HCT116 (cell line): ENCODE measurements around the gene ORMDL3.

ENCODE experiments used
- ELF1 ChIP-seq: IDR thresholded peaks from 2 replicates; pipeline ENCODE4 v1.6.1; 2012; ENCODE audit warnings: low read depth, borderline replicate concordance
- EZH2 ChIP-seq: fragments of 200-600 bp; sonication (generic); IDR thresholded peaks from 2 replicates; pipeline ENCODE4 v1.6.1; 2017; ENCODE audit warnings: antibody characterized with exemption, mixed run types
- JUND ChIP-seq: IDR thresholded peaks from 2 replicates; pipeline ENCODE4 v1.6.1; 2012
- POLR2A ChIP-seq: IDR thresholded peaks from 2 replicates; pipeline ENCODE4 v1.7.0; 2011; ENCODE audit warnings: borderline replicate concordance; ENCODE audit not compliant: insufficient read depth, insufficient read length; ENCODE audit errors: extremely low read depth
- POLR2AphosphoS5 ChIP-seq: IDR thresholded peaks from 2 replicates; pipeline ENCODE4 v1.6.1; 2011; ENCODE audit warnings: mild to moderate bottlenecking, low read depth, low read length, moderate library complexity
- RAD21 ChIP-seq: IDR thresholded peaks from 2 replicates; pipeline ENCODE4 v1.6.1; 2012; ENCODE audit warnings: low read depth, mild to moderate bottlenecking
- SP1 ChIP-seq: IDR thresholded peaks from 2 replicates; pipeline ENCODE4 v1.6.1; 2012; ENCODE audit warnings: low read depth
- SRF ChIP-seq: IDR thresholded peaks from 2 replicates; pipeline ENCODE4 v1.6.1; 2012; ENCODE audit warnings: low read depth
- ZNF274 ChIP-seq: fragments of 200-500 bp; sonication (Bioruptor generic); IDR thresholded peaks from 2 replicates; pipeline ENCODE4 v1.6.1; 2014; ENCODE audit warnings: mild to moderate bottlenecking, low read depth, low read length, inconsistent platforms
- TF ChIP-seq, protein P1 (sequence below): IDR thresholded peaks from 2 replicates; pipeline ENCODE4 v1.6.1; 2012; ENCODE audit warnings: low read depth
- TF ChIP-seq, protein P2 (sequence below), 3 experiments: fragments of 200-600 bp in 1 of 3; sonication (generic) in 1 of 3; IDR thresholded peaks in 2 of 3; conservative IDR thresholded peaks in 1 of 3; 2 replicates each; pipeline ENCODE4 v1.5.1; 2012 to 2017; ENCODE audit warnings: low read depth in 2 of 3, low read length in 2 of 3, antibody characterized with exemption in 1 of 3, borderline replicate concordance in 1 of 3, control low read depth in 1 of 3, mild to moderate bottlenecking in 1 of 3, mixed read lengths in 1 of 3, mixed run types in 1 of 3, moderate library complexity in 1 of 3; ENCODE audit not compliant: insufficient read depth in 1 of 3
- TF ChIP-seq, protein P3 (sequence below): IDR thresholded peaks from 2 replicates; pipeline ENCODE4 v1.6.1; 2012

DNA sequence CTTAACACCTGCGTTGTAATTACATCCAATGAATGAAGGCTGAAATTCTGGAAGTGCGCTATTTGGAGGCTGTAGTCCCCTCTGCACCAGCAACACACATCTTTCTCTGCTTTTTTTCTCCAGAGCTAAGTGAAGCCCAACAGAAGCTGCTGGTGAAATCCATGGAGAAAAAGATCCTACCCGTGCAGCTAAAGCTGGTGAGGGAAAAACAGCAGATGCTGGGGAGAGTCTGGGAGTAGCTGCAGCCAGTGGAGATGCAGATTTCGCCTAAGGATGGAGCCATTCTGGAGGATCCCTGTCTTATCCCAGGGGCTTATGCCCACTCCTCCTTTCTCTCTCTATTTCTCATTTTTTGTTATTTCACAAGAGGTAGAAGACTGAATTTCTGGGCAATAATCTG, 48.4 kb upstream of the ORMDL3 start:
- TF ChIP-seq ELF1 (no peak), EZH2 (no peak), POLR2A (no peak), POLR2AphosphoS5 (no peak), JUND (no peak), SP1 (no peak), ZNF274 (no peak), SRF (no peak), RAD21 (no peak)
- TF ChIP-seq, protein P1, sequence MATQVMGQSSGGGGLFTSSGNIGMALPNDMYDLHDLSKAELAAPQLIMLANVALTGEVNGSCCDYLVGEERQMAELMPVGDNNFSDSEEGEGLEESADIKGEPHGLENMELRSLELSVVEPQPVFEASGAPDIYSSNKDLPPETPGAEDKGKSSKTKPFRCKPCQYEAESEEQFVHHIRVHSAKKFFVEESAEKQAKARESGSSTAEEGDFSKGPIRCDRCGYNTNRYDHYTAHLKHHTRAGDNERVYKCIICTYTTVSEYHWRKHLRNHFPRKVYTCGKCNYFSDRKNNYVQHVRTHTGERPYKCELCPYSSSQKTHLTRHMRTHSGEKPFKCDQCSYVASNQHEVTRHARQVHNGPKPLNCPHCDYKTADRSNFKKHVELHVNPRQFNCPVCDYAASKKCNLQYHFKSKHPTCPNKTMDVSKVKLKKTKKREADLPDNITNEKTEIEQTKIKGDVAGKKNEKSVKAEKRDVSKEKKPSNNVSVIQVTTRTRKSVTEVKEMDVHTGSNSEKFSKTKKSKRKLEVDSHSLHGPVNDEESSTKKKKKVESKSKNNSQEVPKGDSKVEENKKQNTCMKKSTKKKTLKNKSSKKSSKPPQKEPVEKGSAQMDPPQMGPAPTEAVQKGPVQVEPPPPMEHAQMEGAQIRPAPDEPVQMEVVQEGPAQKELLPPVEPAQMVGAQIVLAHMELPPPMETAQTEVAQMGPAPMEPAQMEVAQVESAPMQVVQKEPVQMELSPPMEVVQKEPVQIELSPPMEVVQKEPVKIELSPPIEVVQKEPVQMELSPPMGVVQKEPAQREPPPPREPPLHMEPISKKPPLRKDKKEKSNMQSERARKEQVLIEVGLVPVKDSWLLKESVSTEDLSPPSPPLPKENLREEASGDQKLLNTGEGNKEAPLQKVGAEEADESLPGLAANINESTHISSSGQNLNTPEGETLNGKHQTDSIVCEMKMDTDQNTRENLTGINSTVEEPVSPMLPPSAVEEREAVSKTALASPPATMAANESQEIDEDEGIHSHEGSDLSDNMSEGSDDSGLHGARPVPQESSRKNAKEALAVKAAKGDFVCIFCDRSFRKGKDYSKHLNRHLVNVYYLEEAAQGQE = no peak
- TF ChIP-seq, protein P2, sequence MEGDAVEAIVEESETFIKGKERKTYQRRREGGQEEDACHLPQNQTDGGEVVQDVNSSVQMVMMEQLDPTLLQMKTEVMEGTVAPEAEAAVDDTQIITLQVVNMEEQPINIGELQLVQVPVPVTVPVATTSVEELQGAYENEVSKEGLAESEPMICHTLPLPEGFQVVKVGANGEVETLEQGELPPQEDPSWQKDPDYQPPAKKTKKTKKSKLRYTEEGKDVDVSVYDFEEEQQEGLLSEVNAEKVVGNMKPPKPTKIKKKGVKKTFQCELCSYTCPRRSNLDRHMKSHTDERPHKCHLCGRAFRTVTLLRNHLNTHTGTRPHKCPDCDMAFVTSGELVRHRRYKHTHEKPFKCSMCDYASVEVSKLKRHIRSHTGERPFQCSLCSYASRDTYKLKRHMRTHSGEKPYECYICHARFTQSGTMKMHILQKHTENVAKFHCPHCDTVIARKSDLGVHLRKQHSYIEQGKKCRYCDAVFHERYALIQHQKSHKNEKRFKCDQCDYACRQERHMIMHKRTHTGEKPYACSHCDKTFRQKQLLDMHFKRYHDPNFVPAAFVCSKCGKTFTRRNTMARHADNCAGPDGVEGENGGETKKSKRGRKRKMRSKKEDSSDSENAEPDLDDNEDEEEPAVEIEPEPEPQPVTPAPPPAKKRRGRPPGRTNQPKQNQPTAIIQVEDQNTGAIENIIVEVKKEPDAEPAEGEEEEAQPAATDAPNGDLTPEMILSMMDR (IDR thresholded peaks at IDR 0.05 in 2 of 3, conservative IDR thresholded peaks at IDR 0.05 in 1 of 3; ENCODE audit: borderline replicate concordance in 1 of 3, insufficient read depth in 1 of 3, low read depth in 2 of 3, low read length in 2 of 3) = no peak
- TF ChIP-seq, protein P3, sequence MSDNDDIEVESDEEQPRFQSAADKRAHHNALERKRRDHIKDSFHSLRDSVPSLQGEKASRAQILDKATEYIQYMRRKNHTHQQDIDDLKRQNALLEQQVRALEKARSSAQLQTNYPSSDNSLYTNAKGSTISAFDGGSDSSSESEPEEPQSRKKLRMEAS = no peak
